Activated CD8-positive, alpha-beta T cell treated with anti-CD3 and anti-CD28 coated beads, Interleukin-2, amount 10 ng/mL, durations not matched to agents 7 days and 5 days (primary cell): ENCODE measurements around the gene MEAF6. TPM values are rescaled to one million over a fixed set of nuclear protein-coding genes. Genes with fewer than 3 reads are reported as not detected.

Experiments used
- ATAC-seq: fragments of 150-1000 bp; cut with Tn5 transposase; one replicate; pipeline ENCODE4 v1.10.0; 2021; ENCODE audit warnings: moderate library complexity
- CTCF ChIA-PET: fragments of 350-600 bp; sonication (Branson Sonifier 250); formaldehyde crosslinking; loops from one replicate; lab custom pipeline; 2021; ENCODE audit warnings: antibody characterized with exemption; lab: Charles Lee
- POLR2A ChIA-PET: fragments of 350-600 bp; sonication (Branson Sonifier 250); formaldehyde crosslinking; loops from one replicate; lab custom pipeline; 2021; ENCODE audit warnings: antibody characterized with exemption; lab: Charles Lee
- DNase-seq: peaks from one replicate; pipeline ENCODE4 v3.0.0-alpha.2; 2020
- H3K27ac Mint-ChIP-seq: one replicate; pipeline ENCODE4 v1.8.0; 2021; ENCODE audit warnings: mild to moderate bottlenecking, mixed read lengths
- H3K27me3 Mint-ChIP-seq: one replicate; pipeline ENCODE4 v1.8.0; 2021; ENCODE audit warnings: low read depth, mixed read lengths
- H3K36me3 Mint-ChIP-seq: one replicate; pipeline ENCODE4 v1.8.0; 2021; ENCODE audit warnings: low read depth, mixed read lengths
- H3K4me1 Mint-ChIP-seq: one replicate; pipeline ENCODE4 v1.8.0; 2021; ENCODE audit warnings: low read depth, mixed read lengths
- H3K4me3 Mint-ChIP-seq: one replicate; pipeline ENCODE4 v1.8.0; 2021; ENCODE audit warnings: mild to moderate bottlenecking, mixed read lengths
- H3K9me3 Mint-ChIP-seq: one replicate; pipeline ENCODE4 v1.8.0; 2022; ENCODE audit warnings: mixed read lengths; ENCODE audit not compliant: insufficient read depth
- microRNA-seq: library from miRNA; unstranded; fragments of <30 nt; microRNA quantifications from one replicate; pipeline ENCODE4 v1.2.0, GENCODE V29; 2022
- total RNA-seq, 2 experiments: library from RNA; stranded (reverse); gene quantifications; one replicate each; pipeline ENCODE4 v1.2.3, GENCODE V29; 2021

Gene MEAF6
- total RNA-seq, 2 experiments from 2014 or later = 70.8 to 73.0 TPM

DNA sequence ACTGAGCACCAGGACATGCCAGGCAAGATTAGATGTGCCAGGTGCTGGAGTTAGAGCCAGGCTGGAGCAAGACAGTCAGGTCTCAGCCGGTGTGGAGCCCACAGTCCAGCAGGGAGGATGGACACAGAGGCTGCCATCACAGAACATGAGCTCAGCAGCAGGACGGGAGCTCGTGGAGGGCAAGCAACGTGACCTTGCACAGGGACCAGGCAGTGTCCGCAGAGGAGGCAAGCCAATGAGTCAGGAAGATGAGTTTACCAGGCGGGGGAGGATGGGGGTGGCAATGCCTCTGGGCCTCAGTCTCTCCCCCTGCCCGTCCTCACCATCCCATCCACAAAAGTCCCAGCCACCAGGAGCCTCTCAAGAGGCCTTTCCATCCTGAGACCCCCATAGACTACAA is 60.9 kb downstream of the MEAF6 start:
- Mint-ChIP-seq H3K27me3 (no peaks in the 10 kb centered on the region), H3K4me1 (peaks cover 22% of the 10 kb centered on the region), H3K4me3 (no peak overlapping the region), H3K9me3 (no peaks in the 10 kb centered on the region), H3K27ac (no peak overlapping the region), H3K36me3 (peaks cover 2% of the 10 kb centered on the region)
- POLR2A ChIA-PET = interaction anchor here (1.6 kb wide), 1 partner anchor 25 kb away, joined by 4 read pairs; no protein-coding TSS in a partner anchor
- ATAC-seq (no peak), DNase-seq (no peak)
- CTCF ChIA-PET = interaction anchor here (1.0 to 9.3 kb wide), 10 partner anchors 18 to 229 kb away, joined by 3 to 269 read pairs (median 7); partner anchors contain the start of genes MEAF6 and ZC3H12A

DNA sequence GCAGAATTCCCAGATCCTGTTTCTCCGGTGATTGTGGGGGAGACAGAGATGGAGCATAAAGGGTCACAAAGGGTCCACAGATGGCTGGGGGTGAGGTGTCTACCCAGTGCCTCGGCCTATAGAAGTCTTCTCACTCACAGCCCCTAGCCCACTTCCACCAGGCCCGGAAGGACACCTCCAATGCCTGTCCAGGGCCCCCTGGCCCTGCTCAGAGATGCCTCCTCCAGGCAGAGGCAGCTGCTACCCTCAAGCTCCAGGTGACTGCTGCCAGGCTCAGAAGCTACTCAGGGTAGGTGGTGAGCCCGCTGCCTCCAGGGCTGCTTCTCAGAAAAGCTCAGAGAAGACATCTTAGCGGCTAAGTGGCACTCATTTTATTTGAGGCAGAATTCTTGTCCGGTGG is 62.1 kb downstream of the MEAF6 start:
- ChIA-PET POLR2A (interaction anchor here (1.6 kb wide), 1 partner anchor 26 kb away, joined by 4 read pairs; no protein-coding TSS in a partner anchor), CTCF (interaction anchor here (9.3 kb wide), 1 partner anchor 35 kb away, joined by 269 read pairs; no protein-coding TSS in a partner anchor)
- ATAC-seq = no peak
- Mint-ChIP-seq H3K27me3 (no peaks in the 10 kb centered on the region), H3K27ac (no peak overlapping the region), H3K4me1 (peaks cover 22% of the 10 kb centered on the region), H3K4me3 (no peak overlapping the region), H3K9me3 (no peaks in the 10 kb centered on the region), H3K36me3 (peaks cover 2% of the 10 kb centered on the region)
- no peak for DNase-seq

DNA sequence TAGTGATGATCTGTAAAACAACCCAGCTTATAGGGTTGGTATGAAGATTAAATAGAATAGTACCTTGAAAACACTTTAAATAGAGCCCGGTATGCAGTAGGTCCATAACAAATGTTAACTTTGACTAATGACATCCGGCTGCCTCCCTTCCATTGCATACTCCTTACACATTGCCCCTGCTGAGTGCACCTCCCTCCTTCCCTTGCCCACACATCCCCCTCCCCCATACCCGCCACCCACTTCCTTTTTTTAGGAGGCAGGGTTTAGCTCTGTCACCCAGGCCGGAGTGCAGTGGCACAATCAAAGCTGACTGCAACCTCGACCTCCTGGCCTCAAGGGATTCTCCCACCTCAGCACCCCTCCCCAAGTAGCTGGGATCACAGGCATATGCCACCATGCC is 64.6 kb downstream of the MEAF6 start:
- DNase-seq = peak; percentile 53
- POLR2A ChIA-PET = interaction anchor here (1.1 kb wide), 1 partner anchor 37 kb away, joined by 3 read pairs; no protein-coding TSS in a partner anchor
- H3K4me3 Mint-ChIP-seq = no peak overlapping the region

DNA sequence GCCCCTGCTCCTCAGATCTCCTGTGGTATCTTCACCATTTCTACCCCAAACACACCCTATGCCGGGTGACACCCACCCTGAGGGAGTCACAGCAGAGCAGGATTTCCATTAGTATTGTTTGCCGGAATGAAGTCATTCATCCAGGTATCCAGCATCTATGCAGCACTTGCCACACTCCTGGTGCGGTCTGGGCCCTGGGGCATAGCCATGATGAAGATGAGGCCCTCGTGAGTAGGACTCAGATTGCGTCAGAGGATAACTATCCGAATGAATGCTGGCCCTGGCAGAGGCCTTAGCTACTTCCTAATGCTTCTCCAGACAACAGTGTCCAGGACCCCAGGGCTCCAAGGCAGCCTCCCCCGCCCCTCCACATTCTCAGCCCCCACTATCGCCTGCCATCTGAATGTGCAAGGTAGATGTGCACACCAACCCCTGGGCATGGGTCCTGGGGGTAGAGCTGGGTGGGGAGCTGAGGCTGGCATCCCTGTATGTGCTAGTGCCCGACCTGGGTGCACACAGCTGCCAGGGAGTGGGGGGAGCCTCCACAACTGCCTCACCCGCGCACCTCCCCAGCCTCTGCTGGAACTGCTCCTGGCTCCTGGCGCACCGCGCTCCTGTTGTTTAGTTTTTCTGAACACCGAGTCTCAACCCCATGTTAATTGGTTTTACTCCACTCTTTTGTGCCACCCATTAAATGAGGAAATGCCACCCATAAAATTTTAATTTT is 65.7 kb downstream of the MEAF6 start:
- H3K27me3 Mint-ChIP-seq = peaks cover 9% of the 10 kb centered on the region
- ChIA-PET CTCF (interaction anchor here (1.2 to 5.3 kb wide), 3 partner anchors 14 to 38 kb away, joined by 3 to 48 read pairs (median 6); no protein-coding TSS in a partner anchor), POLR2A (interaction anchor here (1.1 kb wide), 1 partner anchor 38 kb away, joined by 3 read pairs; no protein-coding TSS in a partner anchor)
- H3K4me3 Mint-ChIP-seq = no peak overlapping the region
- no peak overlapping the region for H3K27ac Mint-ChIP-seq
- ATAC-seq (no peak), DNase-seq (no peak)
- H3K4me1 Mint-ChIP-seq = peaks cover 10% of the 10 kb centered on the region
- no peaks in the 10 kb centered on the region for H3K36me3 Mint-ChIP-seq
- no peaks in the 10 kb centered on the region for H3K9me3 Mint-ChIP-seq

More for the DNA sequence above, 64.6 kb downstream of the MEAF6 start:
- H3K27me3 Mint-ChIP-seq = peaks cover 5% of the 10 kb centered on the region
- CTCF ChIA-PET = interaction anchor here (1.2 to 5.3 kb wide), 4 partner anchors 15 to 153 kb away, joined by 3 to 48 read pairs (median 6); no protein-coding TSS in a partner anchor
- H3K4me1 Mint-ChIP-seq = peaks cover 15% of the 10 kb centered on the region
- peaks cover under 1% of the 10 kb centered on the region for H3K36me3 Mint-ChIP-seq
- H3K9me3 Mint-ChIP-seq = no peaks in the 10 kb centered on the region
- H3K27ac Mint-ChIP-seq = peak overlapping the region; percentile 60
- ATAC-seq = no peak

DNA sequence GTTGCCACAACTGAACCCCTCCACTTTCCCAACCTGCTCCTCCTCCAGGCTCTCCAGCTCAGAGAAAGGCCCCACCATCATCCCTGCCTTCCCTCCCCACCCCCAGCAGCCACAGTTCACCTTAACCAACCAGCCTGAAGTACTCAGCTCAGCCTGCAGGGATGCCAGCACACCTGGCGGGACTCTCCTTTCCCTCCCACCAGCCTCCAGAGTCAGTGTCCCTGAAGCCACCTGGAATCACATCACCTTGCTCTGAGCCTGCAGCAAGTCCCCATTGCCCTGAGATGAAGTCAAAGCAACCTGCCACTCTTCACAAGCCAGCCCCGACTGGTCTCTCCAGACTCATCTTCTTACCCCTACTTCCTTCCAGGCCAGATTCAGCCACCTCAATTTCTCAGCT is 66.4 kb downstream of the MEAF6 start:
- H3K27me3 Mint-ChIP-seq = peaks cover 13% of the 10 kb centered on the region
- no peaks in the 10 kb centered on the region for H3K36me3 Mint-ChIP-seq
- CTCF ChIA-PET = interaction anchor here (0.8 to 5.3 kb wide), 2 partner anchors 10 to 38 kb away, joined by 4 to 48 read pairs; no protein-coding TSS in a partner anchor

DNA sequence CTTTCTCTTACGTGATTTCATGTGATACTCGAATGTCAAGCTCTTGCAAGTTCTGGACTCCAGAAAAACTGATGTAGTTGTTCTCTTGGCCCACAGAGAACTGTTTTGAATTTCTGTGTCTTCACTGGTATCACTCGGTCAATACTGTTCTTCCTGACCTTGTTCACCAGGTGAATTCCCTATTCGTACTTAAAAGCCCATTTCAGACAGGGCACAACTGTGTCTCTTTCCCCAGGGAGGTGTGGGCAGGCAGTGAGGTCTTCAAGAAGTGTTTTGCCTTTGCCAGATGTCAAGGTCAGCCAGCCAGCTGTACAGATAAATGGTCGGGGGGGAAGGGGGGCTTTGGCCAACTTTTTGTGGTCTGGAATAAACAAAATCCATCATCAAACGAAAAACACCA is 67.7 kb downstream of the MEAF6 start:
- DNase-seq (no peak), ATAC-seq (no peak)
- no peaks in the 10 kb centered on the region for H3K36me3 Mint-ChIP-seq
- H3K4me1 Mint-ChIP-seq = peaks cover 10% of the 10 kb centered on the region
- H3K27ac Mint-ChIP-seq = no peak overlapping the region
- peaks cover 24% of the 10 kb centered on the region for H3K27me3 Mint-ChIP-seq
- CTCF ChIA-PET = interaction anchor here (5.3 kb wide), 1 partner anchor 40 kb away, joined by 48 read pairs; no protein-coding TSS in a partner anchor
- H3K4me3 Mint-ChIP-seq = no peak overlapping the region
- POLR2A ChIA-PET = no interaction called here
- no peaks in the 10 kb centered on the region for H3K9me3 Mint-ChIP-seq

More for the DNA sequence above, 66.4 kb downstream of the MEAF6 start:
- no peaks in the 10 kb centered on the region for H3K9me3 Mint-ChIP-seq
- H3K4me1 Mint-ChIP-seq = peaks cover 10% of the 10 kb centered on the region
- POLR2A ChIA-PET = no interaction called here
- no peak overlapping the region for H3K4me3 Mint-ChIP-seq
- no peak for ATAC-seq
- no peak for DNase-seq
- no peak overlapping the region for H3K27ac Mint-ChIP-seq

DNA sequence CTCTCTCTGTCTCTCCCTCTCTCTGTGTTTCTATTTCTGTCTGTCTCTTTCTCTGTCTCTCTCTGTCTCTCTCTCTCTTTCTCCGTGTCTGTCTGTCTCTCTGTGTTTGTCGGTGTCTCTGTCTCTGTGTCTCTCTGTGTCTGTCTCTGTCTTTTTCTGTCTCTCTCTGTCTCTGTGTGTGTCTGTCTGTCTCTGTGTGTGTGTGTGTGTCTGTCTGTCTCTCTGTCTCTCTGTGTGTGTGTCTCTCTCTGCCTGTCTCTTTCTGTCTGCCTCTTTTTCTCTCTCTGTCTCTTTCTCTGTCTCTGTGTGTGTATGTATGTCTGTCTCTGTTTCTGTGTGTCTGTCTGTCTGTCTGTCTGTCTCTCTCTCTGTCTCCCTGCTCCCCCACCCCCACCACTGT is 71.9 kb downstream of the MEAF6 start:
- Mint-ChIP-seq H3K9me3 (no peaks in the 10 kb centered on the region), H3K4me3 (no peak overlapping the region), H3K4me1 (no peaks in the 10 kb centered on the region), H3K36me3 (no peaks in the 10 kb centered on the region), H3K27ac (no peak overlapping the region), H3K27me3 (peaks cover 27% of the 10 kb centered on the region)
- ChIA-PET CTCF (interaction anchor here (2.2 kb wide), 1 partner anchor 8 kb away, joined by 15 read pairs; no protein-coding TSS in a partner anchor), POLR2A (no interaction called here)
- ATAC-seq (no peak), DNase-seq (no peak)

Small RNAs within 50 kb of the gene (microRNA-seq; reads per million reads assigned to microRNA genes)
- not detected for gene MIR5581
- not detected for gene MIR6732

Other genes starting within 250 kb of the MEAF6 start
- 10 to 100 TPM; 15.1 to 17.8 TPM for gene ZC3H12A, start 40.2 kb downstream of the MEAF6 start, total RNA-seq
- 10 to 100 TPM; 24.1 to 27.7 TPM for gene SNIP1, start 39.5 kb upstream of the MEAF6 start, total RNA-seq
- gene DNALI1, start 42.2 kb upstream of the MEAF6 start, total RNA-seq = not detected
- gene GNL2, start 81.2 kb upstream of the MEAF6 start, total RNA-seq = 10 to 100 TPM; 50.8 to 54.4 TPM
- not detected for gene RSPO1, start 120.1 kb upstream of the MEAF6 start, total RNA-seq
- gene CDCA8, start 177.8 kb upstream of the MEAF6 start, total RNA-seq = 100 to 1,000 TPM in 1 of 2 experiments, 10 to 100 TPM in 1; 97.3 to 102 TPM